IPS-18a (cell line): ENCODE results near the gene THAP7.

Source experiments
- H3K27ac ChIP-seq: one replicate; pipeline ENCODE4 v1.5.1; 2013; ENCODE audit warnings: low read length
- H3K27me3 ChIP-seq: one replicate; pipeline ENCODE4 v1.6.1; 2013; ENCODE audit warnings: mild to moderate bottlenecking, low read length; ENCODE audit not compliant: control insufficient read depth, insufficient read depth
- H3K36me3 ChIP-seq: one replicate; pipeline ENCODE4 v1.6.1; 2013; ENCODE audit warnings: low read depth, low read length; ENCODE audit not compliant: control insufficient read depth
- H3K4me1 ChIP-seq: one replicate; pipeline ENCODE4 v1.6.1; 2013; ENCODE audit warnings: low read depth, low read length; ENCODE audit not compliant: control insufficient read depth
- H3K4me3 ChIP-seq: one replicate; pipeline ENCODE4 v1.5.1; 2013; ENCODE audit warnings: low read length
- H3K9ac ChIP-seq: one replicate; pipeline ENCODE4 v1.6.1; 2013; ENCODE audit warnings: mild to moderate bottlenecking, low read length, moderate library complexity
- H3K9me3 ChIP-seq: one replicate; pipeline ENCODE4 v1.6.1; 2013; ENCODE audit warnings: low read depth, low read length; ENCODE audit not compliant: control insufficient read depth

The THAP7 gene

GRCh38 chr22:20994128-20994901 is 7.6 kb downstream of the THAP7 start:
- H3K9ac ChIP-seq: no peak overlapping the region
- H3K27me3 ChIP-seq: no peaks in the 10 kb centered on the region

GRCh38 chr22:20993304-20994127 is 8.4 kb downstream of the THAP7 start:
- Histone ChIP-seq H3K9me3 (no peaks in the 10 kb centered on the region), H3K4me1 (no peaks in the 10 kb centered on the region), H3K4me3 (no peak overlapping the region), H3K9ac (no peak overlapping the region), H3K36me3 (peaks cover 3% of the 10 kb centered on the region), H3K27me3 (no peaks in the 10 kb centered on the region), H3K27ac (no peak overlapping the region)

More at GRCh38 chr22:20994128-20994901, 7.6 kb downstream of the THAP7 start:
- no peaks in the 10 kb centered on the region for H3K4me1 ChIP-seq
- no peaks in the 10 kb centered on the region for H3K9me3 ChIP-seq
- no peak overlapping the region for H3K4me3 ChIP-seq
- peaks cover 3% of the 10 kb centered on the region for H3K36me3 ChIP-seq
- no peak overlapping the region for H3K27ac ChIP-seq

- H3K9me3 ChIP-seq: no peaks in the 10 kb centered on the region
- no peak overlapping the region for H3K9ac ChIP-seq
- peaks cover 3% of the 10 kb centered on the region for H3K36me3 ChIP-seq
- H3K4me3 ChIP-seq: no peak overlapping the region
- no peak overlapping the region for H3K27ac ChIP-seq
- no peaks in the 10 kb centered on the region for H3K27me3 ChIP-seq
- H3K4me1 ChIP-seq: no peaks in the 10 kb centered on the region
Measured at GRCh38 chr22:20992456-20993303, 9.2 kb downstream of the THAP7 start.

- H3K27me3 ChIP-seq: no peaks in the 10 kb centered on the region
- H3K9ac ChIP-seq: no peak overlapping the region
- no peak overlapping the region for H3K27ac ChIP-seq
- no peaks in the 10 kb centered on the region for H3K9me3 ChIP-seq
- H3K4me1 ChIP-seq: no peaks in the 10 kb centered on the region
- peaks cover 3% of the 10 kb centered on the region for H3K36me3 ChIP-seq
- no peak overlapping the region for H3K4me3 ChIP-seq
Measured at GRCh38 chr22:20992056-20992442, 9.9 kb downstream of the THAP7 start.

- Histone ChIP-seq H3K4me3 (no peak overlapping the region), H3K36me3 (peaks cover 3% of the 10 kb centered on the region), H3K9me3 (no peaks in the 10 kb centered on the region), H3K27ac (no peak overlapping the region), H3K9ac (no peak overlapping the region), H3K27me3 (no peaks in the 10 kb centered on the region), H3K4me1 (no peaks in the 10 kb centered on the region)
Measured at GRCh38 chr22:20991252-20992055, 10.5 kb downstream of the THAP7 start.

GRCh38 chr22:20990184-20991180 is 11.4 kb downstream of the THAP7 start:
- Histone ChIP-seq H3K27me3 (no peaks in the 10 kb centered on the region), H3K9me3 (no peaks in the 10 kb centered on the region), H3K9ac (no peak overlapping the region), H3K4me1 (no peaks in the 10 kb centered on the region), H3K36me3 (peaks cover 8% of the 10 kb centered on the region), H3K4me3 (no peak overlapping the region), H3K27ac (no peak overlapping the region)

GRCh38 chr22:20989323-20990138 is 12.4 kb downstream of the THAP7 start:
- Histone ChIP-seq H3K4me3 (no peak overlapping the region), H3K9me3 (no peaks in the 10 kb centered on the region), H3K36me3 (peaks cover 8% of the 10 kb centered on the region), H3K27ac (no peak overlapping the region), H3K9ac (no peak overlapping the region), H3K4me1 (no peaks in the 10 kb centered on the region), H3K27me3 (no peaks in the 10 kb centered on the region)

- no peak overlapping the region for H3K27ac ChIP-seq
- no peak overlapping the region for H3K9ac ChIP-seq
- no peaks in the 10 kb centered on the region for H3K9me3 ChIP-seq
- peaks cover 8% of the 10 kb centered on the region for H3K36me3 ChIP-seq
- no peaks in the 10 kb centered on the region for H3K4me1 ChIP-seq
- H3K27me3 ChIP-seq: no peaks in the 10 kb centered on the region
- H3K4me3 ChIP-seq: no peak overlapping the region
Measured at GRCh38 chr22:20988573-20989322, 13.2 kb downstream of the THAP7 start.

GRCh38 chr22:20987375-20987774 is 14.5 kb downstream of the THAP7 start:
- no peak overlapping the region for H3K27ac ChIP-seq
- H3K9ac ChIP-seq: no peak overlapping the region
- H3K9me3 ChIP-seq: no peaks in the 10 kb centered on the region
- H3K27me3 ChIP-seq: no peaks in the 10 kb centered on the region
- H3K4me3 ChIP-seq: no peak overlapping the region
- peaks cover 5% of the 10 kb centered on the region for H3K36me3 ChIP-seq
- H3K4me1 ChIP-seq: peaks cover 4% of the 10 kb centered on the region
